Measurements from ENCODE around the gene HDAC11. TPM values are rescaled to one million over a fixed set of nuclear protein-coding genes. Genes with fewer than 3 reads are reported as not detected.

Gene HDAC11
- total RNA-seq, 2 experiments from 2014 or later, result 1.8 to 2.0 TPM

DNA sequence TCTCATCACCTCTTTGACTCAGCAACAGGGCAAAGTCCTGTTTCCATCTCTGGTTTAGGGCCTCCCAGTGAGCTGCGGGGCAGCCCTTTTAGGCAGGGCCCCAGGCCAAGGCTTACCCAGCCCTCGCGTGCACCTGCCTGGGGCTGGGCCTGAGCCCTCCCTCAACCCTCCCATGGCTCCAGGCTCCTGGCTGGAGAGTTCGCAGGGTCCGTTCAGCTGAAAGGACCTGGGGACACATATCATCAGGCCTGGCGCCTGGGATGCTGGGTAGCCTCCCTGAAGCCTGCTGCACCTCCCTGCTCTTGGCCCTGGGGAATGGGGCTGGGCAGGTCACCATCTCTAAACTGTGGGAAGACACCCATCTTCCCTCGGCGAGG lies 29.7 kb downstream of the HDAC11 start:
- Mint-ChIP-seq H3K36me3 (ENCODE audit: low read depth) (no peaks in the 10 kb centered on the region), H3K9me3 (no peaks in the 10 kb centered on the region), H3K4me1 (ENCODE audit: low read depth) (no peaks in the 10 kb centered on the region), H3K4me3 (no peak overlapping the region), H3K27ac (no peak overlapping the region), H3K27me3 (no peaks in the 10 kb centered on the region)
- ChIA-PET POLR2A (no interaction called here), CTCF (interaction anchor here (1.4 kb wide), 1 partner anchor 140 kb away, joined by 3 read pairs; no protein-coding TSS in a partner anchor)
- intact Hi-C loops (cut with micrococcal nuclease), result no loop called here
- ATAC-seq (no peak), DNase-seq (no peak)
- TF ChIP-seq CTCF (IDR thresholded peaks at IDR 0.05), result no peak

- ATAC-seq (no peak), DNase-seq (no peak)
- H3K36me3 Mint-ChIP-seq (ENCODE audit: low read depth), result no peaks in the 10 kb centered on the region
- H3K4me3 Mint-ChIP-seq, result no peak overlapping the region
- ChIA-PET POLR2A (no interaction called here), CTCF (interaction anchor here (1.0 kb wide), 1 partner anchor 16 kb away, joined by 3 read pairs; no protein-coding TSS in a partner anchor)
- intact Hi-C loops (cut with micrococcal nuclease), result no loop called here
- H3K4me1 Mint-ChIP-seq (ENCODE audit: low read depth), result no peaks in the 10 kb centered on the region
- no peak for TF ChIP-seq CTCF (IDR thresholded peaks at IDR 0.05)
- H3K27ac Mint-ChIP-seq, result no peak overlapping the region
- no peaks in the 10 kb centered on the region for H3K9me3 Mint-ChIP-seq
- no peaks in the 10 kb centered on the region for H3K27me3 Mint-ChIP-seq
Observed at GRCh38 chr3:13512451-13512850, 32.3 kb downstream of the HDAC11 start.

GRCh38 chr3:13513051-13513912 lies 33.2 kb downstream of the HDAC11 start:
- POLR2A ChIA-PET, result no interaction called here
- DNase-seq (no peak), ATAC-seq (no peak)
- H3K27me3 Mint-ChIP-seq, result no peaks in the 10 kb centered on the region
- no peak overlapping the region for H3K27ac Mint-ChIP-seq
- no peak overlapping the region for H3K4me3 Mint-ChIP-seq
- intact Hi-C loops (cut with micrococcal nuclease), result no loop called here
- no peak for TF ChIP-seq CTCF (IDR thresholded peaks at IDR 0.05)
- H3K36me3 Mint-ChIP-seq (ENCODE audit: low read depth), result no peaks in the 10 kb centered on the region
- CTCF ChIA-PET, result interaction anchor here (1.0 kb wide), 1 partner anchor 17 kb away, joined by 3 read pairs; no protein-coding TSS in a partner anchor
- no peaks in the 10 kb centered on the region for H3K9me3 Mint-ChIP-seq
- no peaks in the 10 kb centered on the region for H3K4me1 Mint-ChIP-seq (ENCODE audit: low read depth)

GRCh38 chr3:13513913-13514517 lies 33.9 kb downstream of the HDAC11 start:
- Mint-ChIP-seq H3K27me3 (no peaks in the 10 kb centered on the region), H3K36me3 (ENCODE audit: low read depth) (no peaks in the 10 kb centered on the region), H3K4me3 (no peak overlapping the region), H3K9me3 (no peaks in the 10 kb centered on the region), H3K27ac (no peak overlapping the region), H3K4me1 (ENCODE audit: low read depth) (no peaks in the 10 kb centered on the region)
- ATAC-seq, result no peak
- POLR2A ChIA-PET, result no interaction called here
- CTCF ChIA-PET, result interaction anchor here (3.0 kb wide), 1 partner anchor 18 kb away, joined by 10 read pairs; no protein-coding TSS in a partner anchor
- no peak for DNase-seq
- TF ChIP-seq CTCF (IDR thresholded peaks at IDR 0.05), result no peak
- intact Hi-C loops (cut with micrococcal nuclease), result no loop called here

All from activated CD8-positive, alpha-beta T cell treated with anti-CD3 and anti-CD28 coated beads for 36 hours (primary cell).